Measurements from ENCODE around the gene PDGFA. TPM values are rescaled to one million over a fixed set of nuclear protein-coding genes. Genes with fewer than 3 reads are reported as not detected.

The PDGFA gene
- total RNA-seq, 1 experiment from 2014 or later: 23.6 TPM

DNA sequence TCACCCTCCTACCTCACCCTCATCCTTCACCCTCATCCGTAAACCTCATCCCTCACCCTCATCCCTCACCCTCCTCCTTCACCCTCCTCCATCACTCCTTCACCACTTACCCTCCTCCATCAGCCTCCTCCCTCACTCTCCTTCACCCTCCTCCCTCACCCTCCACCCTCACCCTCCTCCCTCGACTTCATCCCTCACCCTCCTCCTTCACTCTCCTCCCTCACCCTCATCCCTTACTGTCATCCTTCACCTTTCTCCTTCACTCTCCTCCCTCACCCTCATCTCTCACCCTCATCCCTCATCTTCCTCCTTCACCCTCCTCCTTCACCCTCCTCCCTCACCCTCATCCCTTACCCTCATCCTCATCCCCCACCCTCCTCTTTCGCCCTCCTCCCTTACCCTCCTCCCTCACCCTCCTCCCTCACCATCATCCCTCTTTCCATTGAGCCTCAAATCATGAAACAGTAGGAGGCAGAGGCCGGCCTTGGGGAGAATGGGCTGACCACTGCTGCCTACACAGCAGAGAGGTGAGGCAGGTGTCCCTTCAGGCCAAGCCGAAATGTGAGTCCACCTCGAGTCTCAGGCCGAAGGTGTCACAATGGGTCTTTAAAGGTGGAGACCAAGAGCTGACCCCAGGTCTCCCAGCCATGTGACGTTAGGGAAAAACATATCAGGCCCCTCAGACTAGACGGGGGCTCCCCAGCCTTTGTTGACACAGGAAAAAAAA is 53.0 kb downstream of the PDGFA start:
- Histone ChIP-seq H3K9me3 (ENCODE audit: insufficient read depth, low read depth) (no peaks in the 10 kb centered on the region), H3K4me2 (no peak overlapping the region), H3K9me2 (ENCODE audit: insufficient read depth) (no peaks in the 10 kb centered on the region), H4K20me1 (ENCODE audit: insufficient read depth) (no peaks in the 10 kb centered on the region), H3K27ac (no peak overlapping the region), H3K27me3 (ENCODE audit: insufficient read depth, low read depth) (peaks cover 28% of the 10 kb centered on the region), H3K79me2 (ENCODE audit: low read depth) (no peaks in the 10 kb centered on the region), H3K36me3 (ENCODE audit: low read depth) (no peaks in the 10 kb centered on the region), H3K4me3 (no peak overlapping the region), H2AFZ (no peak overlapping the region), H3F3A (ENCODE audit: insufficient read depth, low read depth) (peaks cover 11% of the 10 kb centered on the region; the same call in 1 of the 2 replicates), H3K4me1 (replicated peaks; ENCODE audit: insufficient read depth) (no peaks in the 10 kb centered on the region)
- intact Hi-C loops (cut with micrococcal nuclease; ENCODE audit: unreplicated experiment): no loop called here
- TF ChIP-seq EZH2 (IDR thresholded peaks at IDR 0.05; ENCODE audit: low read depth) (no peak), CTCF (conservative IDR thresholded peaks at IDR 0.05) (no peak)
- no TSS peak for BruUV-seq (replicated peaks)
- CTCF ChIA-PET: no interaction called here
- no peak for DNase-seq
- POLR2A ChIA-PET (ENCODE audit: unreplicated experiment): interaction anchor here (0.7 kb wide), 1 partner anchor 193 kb away, joined by 6 read pairs; no protein-coding TSS in a partner anchor

GRCh38 chr7:465710-466400 is 53.8 kb downstream of the PDGFA start:
- intact Hi-C loops (cut with micrococcal nuclease; ENCODE audit: unreplicated experiment): no loop called here
- H3F3A ChIP-seq (ENCODE audit: insufficient read depth, low read depth): peaks cover 11% of the 10 kb centered on the region; the same call in 1 of the 2 replicates
- H3K79me2 ChIP-seq (ENCODE audit: low read depth): no peaks in the 10 kb centered on the region
- H3K9me2 ChIP-seq (ENCODE audit: insufficient read depth): no peaks in the 10 kb centered on the region
- H2AFZ ChIP-seq: no peak overlapping the region
- H3K4me3 ChIP-seq: no peak overlapping the region
- BruUV-seq (replicated peaks): no TSS peak
- peaks cover 36% of the 10 kb centered on the region for H3K27me3 ChIP-seq (ENCODE audit: insufficient read depth, low read depth)
- no peak overlapping the region for H3K4me2 ChIP-seq
- no peak for DNase-seq
- no peak overlapping the region for H3K27ac ChIP-seq
- TF ChIP-seq CTCF (conservative IDR thresholded peaks at IDR 0.05) (no peak), EZH2 (IDR thresholded peaks at IDR 0.05; ENCODE audit: low read depth) (no peak)
- no peaks in the 10 kb centered on the region for H3K36me3 ChIP-seq (ENCODE audit: low read depth)
- POLR2A ChIA-PET (ENCODE audit: unreplicated experiment): no interaction called here
- H3K4me1 ChIP-seq (replicated peaks; ENCODE audit: insufficient read depth): no peaks in the 10 kb centered on the region
- CTCF ChIA-PET: no interaction called here
- no peaks in the 10 kb centered on the region for H4K20me1 ChIP-seq (ENCODE audit: insufficient read depth)
- no peaks in the 10 kb centered on the region for H3K9me3 ChIP-seq (ENCODE audit: insufficient read depth, low read depth)

- H3K4me3 ChIP-seq: no peak overlapping the region
- H3K9me3 ChIP-seq (ENCODE audit: insufficient read depth, low read depth): no peaks in the 10 kb centered on the region
- H3K9me2 ChIP-seq (ENCODE audit: insufficient read depth): no peaks in the 10 kb centered on the region
- no peaks in the 10 kb centered on the region for H4K20me1 ChIP-seq (ENCODE audit: insufficient read depth)
- H3K27ac ChIP-seq: no peak overlapping the region
- H3K4me1 ChIP-seq (replicated peaks; ENCODE audit: insufficient read depth): no peaks in the 10 kb centered on the region
- H3K36me3 ChIP-seq (ENCODE audit: low read depth): no peaks in the 10 kb centered on the region
- H2AFZ ChIP-seq: no peak overlapping the region
- H3K4me2 ChIP-seq: no peak overlapping the region
- ChIA-PET CTCF (no interaction called here), POLR2A (ENCODE audit: unreplicated experiment) (interaction anchor here (0.7 kb wide), 1 partner anchor 284 kb away, joined by 3 read pairs; no protein-coding TSS in a partner anchor)
- H3K79me2 ChIP-seq (ENCODE audit: low read depth): no peaks in the 10 kb centered on the region
- intact Hi-C loops (cut with micrococcal nuclease; ENCODE audit: unreplicated experiment): no loop called here
- no TSS peak for BruUV-seq (replicated peaks)
- DNase-seq: no peak
- no peak for TF ChIP-seq CTCF (conservative IDR thresholded peaks at IDR 0.05)
- no peak for TF ChIP-seq EZH2 (IDR thresholded peaks at IDR 0.05; ENCODE audit: low read depth)
- peaks cover 47% of the 10 kb centered on the region for H3K27me3 ChIP-seq (ENCODE audit: insufficient read depth, low read depth)
- H3F3A ChIP-seq (ENCODE audit: insufficient read depth, low read depth): peaks cover 11% of the 10 kb centered on the region; the same call in 1 of the 2 replicates
These were observed 54.9 kb downstream of the PDGFA start for GRCh38 chr7:464454-465401.
